GM10248 (cell line): ENCODE data around the gene SSB.
A peak's percentile ranks its signal among the peaks of the same experiment; 100 is the strongest.
"Not testable (repeated sequence)": the region's sequence is repeated elsewhere in the genome, so short reads cannot be mapped to it uniquely, and the experiment has no call there.

Experiments used
- CTCF ChIA-PET: fragments of 300-600 bp; sonication (Branson Sonifier 250); formaldehyde crosslinking; extraction: SDS; loops from one replicate; lab custom pipeline; 2021; ENCODE audit warnings: antibody characterized with exemption; lab: Yijun Ruan, JAX
- POLR2A ChIA-PET: fragments of 350-650 bp; sonication (Branson Sonifier 250); formaldehyde crosslinking; extraction: SDS; loops from one replicate; lab custom pipeline; 2020; ENCODE audit warnings: antibody characterized with exemption; lab: Yijun Ruan, JAX
- DNase-seq: peaks from one replicate; pipeline ENCODE4 v3.0.0; 2012; ENCODE audit errors: extremely low spot score
- TF ChIP-seq, protein P1 (sequence below): IDR thresholded peaks from 2 replicates; pipeline ENCODE4 v1.5.1; 2012; ENCODE audit warnings: mild to moderate bottlenecking, low read depth; ENCODE audit errors: extremely low read depth, missing control alignments, control extremely low read depth

The SSB gene

DNA sequence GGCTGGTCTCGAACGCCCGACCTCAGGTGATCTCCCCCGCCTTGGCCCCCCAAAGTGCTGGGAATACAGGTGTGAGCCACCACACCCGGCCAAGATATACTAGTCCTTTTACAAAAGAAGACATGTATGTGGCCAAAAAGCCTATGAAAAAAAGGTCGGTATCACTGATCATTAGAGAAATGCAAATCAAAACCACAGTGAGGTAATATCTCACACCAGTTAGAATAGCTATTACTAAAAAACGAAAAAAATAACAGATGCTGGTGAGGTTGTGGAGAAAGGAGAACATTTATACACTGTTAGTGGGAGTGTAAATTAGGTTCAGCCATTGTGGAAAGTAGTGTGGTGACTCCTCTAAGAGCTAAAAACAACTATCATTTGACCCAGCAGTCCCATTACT, 38.7 kb upstream of the SSB start:
- POLR2A ChIA-PET: no interaction called here
- no peak for DNase-seq
- CTCF ChIA-PET: interaction anchor here (1.8 kb wide), 1 partner anchor 15 kb away, joined by 3 read pairs; no protein-coding TSS in a partner anchor
- TF ChIP-seq, protein P1, sequence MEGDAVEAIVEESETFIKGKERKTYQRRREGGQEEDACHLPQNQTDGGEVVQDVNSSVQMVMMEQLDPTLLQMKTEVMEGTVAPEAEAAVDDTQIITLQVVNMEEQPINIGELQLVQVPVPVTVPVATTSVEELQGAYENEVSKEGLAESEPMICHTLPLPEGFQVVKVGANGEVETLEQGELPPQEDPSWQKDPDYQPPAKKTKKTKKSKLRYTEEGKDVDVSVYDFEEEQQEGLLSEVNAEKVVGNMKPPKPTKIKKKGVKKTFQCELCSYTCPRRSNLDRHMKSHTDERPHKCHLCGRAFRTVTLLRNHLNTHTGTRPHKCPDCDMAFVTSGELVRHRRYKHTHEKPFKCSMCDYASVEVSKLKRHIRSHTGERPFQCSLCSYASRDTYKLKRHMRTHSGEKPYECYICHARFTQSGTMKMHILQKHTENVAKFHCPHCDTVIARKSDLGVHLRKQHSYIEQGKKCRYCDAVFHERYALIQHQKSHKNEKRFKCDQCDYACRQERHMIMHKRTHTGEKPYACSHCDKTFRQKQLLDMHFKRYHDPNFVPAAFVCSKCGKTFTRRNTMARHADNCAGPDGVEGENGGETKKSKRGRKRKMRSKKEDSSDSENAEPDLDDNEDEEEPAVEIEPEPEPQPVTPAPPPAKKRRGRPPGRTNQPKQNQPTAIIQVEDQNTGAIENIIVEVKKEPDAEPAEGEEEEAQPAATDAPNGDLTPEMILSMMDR: no peak

DNA sequence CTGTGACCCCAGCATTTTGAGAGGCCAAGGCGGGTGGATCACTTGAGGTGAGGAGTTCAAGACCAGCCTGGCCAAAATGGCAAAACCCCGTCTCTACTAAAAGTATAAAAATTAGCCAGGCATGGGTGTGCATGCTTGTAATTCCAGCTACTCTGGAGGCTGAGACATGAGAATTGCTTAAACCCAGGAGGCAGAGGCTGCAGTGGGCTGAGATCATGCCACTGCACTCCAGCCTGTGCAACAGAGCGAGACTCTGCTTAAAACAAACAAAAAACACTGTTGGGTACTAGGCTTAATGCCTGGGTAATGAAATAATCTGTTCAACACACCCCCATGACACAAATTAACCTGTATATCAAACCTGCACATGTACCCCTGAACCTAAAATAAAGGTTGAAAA, 37.9 kb upstream of the SSB start:
- CTCF ChIA-PET: interaction anchor here (1.8 kb wide), 1 partner anchor 16 kb away, joined by 3 read pairs; no protein-coding TSS in a partner anchor
- POLR2A ChIA-PET, DNase-seq: not testable (repeated sequence)

DNA sequence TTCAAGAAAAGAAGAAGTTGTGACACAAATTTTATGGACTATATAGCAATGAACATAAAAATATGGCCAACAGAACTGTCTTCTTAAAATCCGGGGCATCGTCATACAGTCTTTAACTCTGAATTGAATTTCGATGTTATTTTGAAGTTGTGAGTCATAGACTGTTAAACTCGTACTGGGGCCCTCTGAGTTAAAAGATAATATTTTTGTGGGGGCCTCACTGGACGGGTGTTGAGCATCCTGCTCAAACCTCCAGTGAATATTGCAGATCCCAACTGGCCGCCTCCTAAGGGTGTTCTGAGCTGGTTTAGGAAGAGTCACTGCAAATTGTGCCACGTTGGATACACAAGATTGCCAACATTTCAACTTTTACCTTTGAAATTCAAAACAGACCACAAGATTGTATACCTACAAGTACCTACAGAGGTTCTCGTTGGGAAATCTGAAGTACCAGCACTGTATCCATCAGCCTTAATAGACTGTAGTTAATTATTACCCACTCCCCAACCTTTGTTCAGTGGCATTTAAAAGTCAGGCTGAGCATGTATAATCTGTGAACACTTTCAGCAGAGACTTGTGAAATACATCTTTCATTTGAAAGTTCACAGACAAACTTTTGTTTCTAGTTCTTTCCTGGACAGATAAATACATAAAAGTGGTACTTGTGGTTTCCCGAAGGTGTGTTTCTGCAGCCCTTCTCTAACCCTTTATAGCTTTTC, 37.3 kb upstream of the SSB start:
- ChIA-PET POLR2A (no interaction called here), CTCF (no interaction called here)
- DNase-seq: no peak

DNA sequence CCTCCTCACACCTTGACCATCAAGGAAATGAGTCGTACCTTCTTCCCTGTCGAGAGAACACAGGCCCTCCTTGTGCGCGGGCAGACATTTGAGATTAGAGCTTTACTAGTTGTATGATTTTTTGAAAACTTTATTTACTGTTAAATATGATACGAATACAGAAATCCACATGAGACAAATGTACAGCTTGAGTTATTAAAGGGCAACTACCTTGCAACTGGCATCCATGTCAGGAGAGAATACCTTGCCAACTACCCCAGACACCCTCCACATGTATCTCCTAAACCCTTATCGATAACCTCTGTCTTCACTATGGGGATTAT, 36.7 kb upstream of the SSB start:
- POLR2A ChIA-PET: no interaction called here
- CTCF ChIA-PET: no interaction called here

More for the DNA sequence above, 37.3 kb upstream of the SSB start:
- TF ChIP-seq, protein P1: no peak

DNA sequence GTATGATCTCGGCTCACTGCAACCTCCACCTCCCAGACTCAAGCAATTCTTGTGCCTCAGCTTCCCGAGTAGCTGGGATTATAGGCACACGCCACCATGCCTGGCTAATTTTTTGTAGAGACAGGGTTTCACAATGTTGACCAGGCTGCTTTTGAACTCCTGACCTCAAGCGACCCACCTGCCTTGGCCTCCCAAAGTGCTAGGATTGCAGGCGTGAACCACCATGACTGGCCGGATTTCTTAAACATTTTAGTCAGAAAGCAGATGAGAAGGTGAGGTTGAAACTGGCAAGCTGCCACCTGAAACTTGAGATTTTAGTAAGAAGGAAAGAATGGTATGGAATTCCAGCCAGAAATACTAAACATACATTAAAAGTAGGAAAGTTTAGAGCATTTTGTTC, 33.1 kb upstream of the SSB start:
- no peak for DNase-seq
- ChIA-PET POLR2A (no interaction called here), CTCF (interaction anchor here (1.6 kb wide), 1 partner anchor 12 kb away, joined by 5 read pairs; no protein-coding TSS in a partner anchor)
- TF ChIP-seq, protein P1: no peak

More for the DNA sequence above, 36.7 kb upstream of the SSB start:
- no peak for DNase-seq
- TF ChIP-seq, protein P1: no peak

DNA sequence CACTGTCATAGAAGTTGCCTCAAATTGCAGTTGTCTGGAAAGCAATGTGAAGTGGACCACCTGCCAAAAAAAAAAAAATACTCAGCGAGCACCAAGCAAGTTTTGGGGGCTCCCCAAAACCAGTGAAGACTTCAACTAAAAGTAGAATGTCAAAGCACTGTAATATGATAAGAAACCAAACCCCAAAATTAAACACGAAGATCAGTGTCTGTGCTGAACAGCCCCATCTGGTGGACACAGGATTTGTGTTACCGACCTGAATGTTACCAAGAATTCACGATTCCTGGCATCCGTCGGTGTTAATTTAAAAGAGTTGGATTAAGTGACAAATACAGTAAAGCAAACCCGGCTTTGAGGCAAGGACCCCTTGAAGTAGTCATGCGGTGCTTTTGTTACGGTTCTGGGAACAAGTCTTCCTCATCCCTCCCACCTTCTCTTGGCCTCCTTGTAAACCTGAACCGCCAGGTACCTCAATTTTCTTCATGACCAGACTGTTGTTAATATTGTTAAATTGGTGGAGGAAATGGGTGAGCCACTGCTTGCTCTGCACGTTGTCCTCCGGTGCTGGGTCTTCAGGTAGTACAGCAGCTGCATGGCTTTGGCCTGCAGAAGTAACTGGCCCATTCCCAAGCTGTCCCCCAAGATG, 31.3 kb upstream of the SSB start:
- POLR2A ChIA-PET: no interaction called here
- DNase-seq: peak; percentile 62
- TF ChIP-seq, protein P1: peak; percentile 55
- CTCF ChIA-PET: interaction anchor here (0.8 to 1.3 kb wide), 2 partner anchors 9 to 69 kb away, joined by 3 to 7 read pairs; no protein-coding TSS in a partner anchor
